ENCODE results near the gene MOB3B.
A peak's percentile ranks its signal among the peaks of the same experiment; 100 is the strongest.

MOB3B gene

GRCh38 chr9:27440888-27441740 is 88.5 kb downstream of the MOB3B start:
- in situ Hi-C loops (cut with HindIII; ENCODE audit: low sequenced_read_pairs): no loop called here
- no peak for TF ChIP-seq CTCF (IDR thresholded peaks at IDR 0.05; ENCODE audit: low read depth, low read length)
- H3K4me3 ChIP-seq (ENCODE audit: low read depth, low read length): no peak overlapping the region
- DNase-seq (ENCODE audit: low read depth, low spot score): peak; percentile 41

GRCh38 chr9:27438522-27438921 is 91.1 kb downstream of the MOB3B start:
- DNase-seq (ENCODE audit: low read depth, low spot score): no peak
- no peak for TF ChIP-seq CTCF (IDR thresholded peaks at IDR 0.05; ENCODE audit: low read depth, low read length)
- no peak overlapping the region for H3K4me3 ChIP-seq (ENCODE audit: low read depth, low read length)
- in situ Hi-C loops (cut with HindIII; ENCODE audit: low sequenced_read_pairs): no loop called here

GRCh38 chr9:27437652-27438373 is 91.8 kb downstream of the MOB3B start:
- in situ Hi-C loops (cut with HindIII; ENCODE audit: low sequenced_read_pairs): no loop called here

GRCh38 chr9:27436234-27436633 is 93.4 kb downstream of the MOB3B start:
- DNase-seq (ENCODE audit: low read depth, low spot score): no peak
- TF ChIP-seq CTCF (IDR thresholded peaks at IDR 0.05; ENCODE audit: low read depth, low read length): no peak
- in situ Hi-C loops (cut with HindIII; ENCODE audit: low sequenced_read_pairs): no loop called here
- no peak overlapping the region for H3K4me3 ChIP-seq (ENCODE audit: low read depth, low read length)

More at GRCh38 chr9:27437652-27438373, 91.8 kb downstream of the MOB3B start:
- no peak overlapping the region for H3K4me3 ChIP-seq (ENCODE audit: low read depth, low read length)
- no peak for DNase-seq (ENCODE audit: low read depth, low spot score)
- no peak for TF ChIP-seq CTCF (IDR thresholded peaks at IDR 0.05; ENCODE audit: low read depth, low read length)

- no peak for DNase-seq (ENCODE audit: low read depth, low spot score)
- in situ Hi-C loops (cut with HindIII; ENCODE audit: low sequenced_read_pairs): no loop called here
- no peak for TF ChIP-seq CTCF (IDR thresholded peaks at IDR 0.05; ENCODE audit: low read depth, low read length)
- H3K4me3 ChIP-seq (ENCODE audit: low read depth, low read length): no peak overlapping the region
Measured at GRCh38 chr9:27433631-27434325, 95.8 kb downstream of the MOB3B start.

- TF ChIP-seq CTCF (IDR thresholded peaks at IDR 0.05; ENCODE audit: low read depth, low read length): no peak
- in situ Hi-C loops (cut with HindIII; ENCODE audit: low sequenced_read_pairs): no loop called here
- DNase-seq (ENCODE audit: low read depth, low spot score): no peak
- no peak overlapping the region for H3K4me3 ChIP-seq (ENCODE audit: low read depth, low read length)
Measured at GRCh38 chr9:27432308-27432707, 97.3 kb downstream of the MOB3B start.
